Lower leg skin (tissue), 4 donors: ENCODE measurements around the gene UBE3D. TPM values are rescaled to one million over a fixed set of nuclear protein-coding genes. Genes with fewer than 3 reads are reported as not detected.
"Not testable (repeated sequence)": the region's sequence is repeated elsewhere in the genome, so short reads cannot be mapped to it uniquely, and the experiment has no call there.

ENCODE experiments used
- DNase-seq, 2 donors: peaks; one replicate each; pipeline ENCODE4 v3.0.0-alpha.2; 2019; ENCODE audit warnings: low spot score in 2 of 2
- H3K4me3 ChIP-seq: fragments of 200-600 bp; sonication (generic); 2 replicates; pipeline ENCODE4 v1.5.1; 2017; ENCODE audit warnings: mild to moderate bottlenecking, low read depth; ENCODE audit not compliant: poor library complexity, severe bottlenecking
- POLR2A ChIP-seq, 2 donors: fragments of 450-650 bp; IDR thresholded peaks; one replicate each; pipeline ENCODE4 v1.6.1; 2016 to 2017; ENCODE audit warnings: antibody characterized with exemption in 2 of 2, mild to moderate bottlenecking in 1 of 2, moderate library complexity in 1 of 2
- WGBS, 2 donors: methylation state at CpG; one replicate each; pipeline ENCODE4 v1.1.5; 2018; 5-methylcytosine and 5-hydroxymethylcytosine counted together
- intact Hi-C: fragments of 100-400 bp; cut with DNase I; formaldehyde crosslinking; loops from one replicate; pipeline ENCODE4 v1.15.0; 2023; ENCODE audit warnings: low total_unique reads
- total RNA-seq, 4 donors: library from RNA; depleted of rRNA; stranded (reverse); fragments of >200 nt; gene quantifications; one replicate each; pipeline ENCODE4 v1.1.0, GENCODE V29; 2016
- TF ChIP-seq, protein P1 (sequence below), 3 donors: fragments of 450-650 bp; IDR thresholded peaks; one replicate each; pipeline ENCODE4 v1.5.1; 2016; ENCODE audit warnings: antibody characterized with exemption in 3 of 3, mild to moderate bottlenecking in 3 of 3, moderate library complexity in 2 of 3

The UBE3D gene
- total RNA-seq, 4 donors from 2014 or later, result 5.1 to 5.8 (median 5.2) TPM

GRCh38 chr6:82953871-82954270 is 111.8 kb downstream of the UBE3D start:
- TF ChIP-seq, protein P1, sequence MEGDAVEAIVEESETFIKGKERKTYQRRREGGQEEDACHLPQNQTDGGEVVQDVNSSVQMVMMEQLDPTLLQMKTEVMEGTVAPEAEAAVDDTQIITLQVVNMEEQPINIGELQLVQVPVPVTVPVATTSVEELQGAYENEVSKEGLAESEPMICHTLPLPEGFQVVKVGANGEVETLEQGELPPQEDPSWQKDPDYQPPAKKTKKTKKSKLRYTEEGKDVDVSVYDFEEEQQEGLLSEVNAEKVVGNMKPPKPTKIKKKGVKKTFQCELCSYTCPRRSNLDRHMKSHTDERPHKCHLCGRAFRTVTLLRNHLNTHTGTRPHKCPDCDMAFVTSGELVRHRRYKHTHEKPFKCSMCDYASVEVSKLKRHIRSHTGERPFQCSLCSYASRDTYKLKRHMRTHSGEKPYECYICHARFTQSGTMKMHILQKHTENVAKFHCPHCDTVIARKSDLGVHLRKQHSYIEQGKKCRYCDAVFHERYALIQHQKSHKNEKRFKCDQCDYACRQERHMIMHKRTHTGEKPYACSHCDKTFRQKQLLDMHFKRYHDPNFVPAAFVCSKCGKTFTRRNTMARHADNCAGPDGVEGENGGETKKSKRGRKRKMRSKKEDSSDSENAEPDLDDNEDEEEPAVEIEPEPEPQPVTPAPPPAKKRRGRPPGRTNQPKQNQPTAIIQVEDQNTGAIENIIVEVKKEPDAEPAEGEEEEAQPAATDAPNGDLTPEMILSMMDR (IDR thresholded peaks at IDR 0.05), result no peak
- no peak for TF ChIP-seq POLR2A (IDR thresholded peaks at IDR 0.05)
- no peak overlapping the region for H3K4me3 ChIP-seq
- 42 to 46% methylated on average over 4 of the region's 4 CpGs for WGBS, 2 donors
- intact Hi-C loops, result no loop called here
- no peak for DNase-seq

DNA sequence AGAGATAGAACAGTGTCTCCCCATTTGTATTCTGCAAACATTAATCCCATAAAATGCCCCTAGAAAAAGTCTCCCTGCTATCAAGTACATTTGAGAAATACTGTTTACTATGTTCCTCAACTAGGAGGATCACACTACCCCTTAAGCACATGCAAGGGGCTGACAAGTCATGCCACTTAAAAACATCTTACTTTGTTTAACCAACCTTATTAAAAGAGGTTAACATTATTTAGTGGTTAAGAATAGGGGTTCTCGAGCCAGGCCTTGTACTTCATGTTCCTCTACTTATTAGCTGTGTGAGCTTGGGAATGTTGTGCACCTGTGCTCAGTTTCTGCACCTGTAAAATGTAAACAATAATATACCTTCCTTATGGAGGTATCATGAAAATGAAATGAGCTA is 113.7 kb downstream of the UBE3D start:
- TF ChIP-seq, protein P1 (IDR thresholded peaks at IDR 0.05), result no peak
- no peak for TF ChIP-seq POLR2A (IDR thresholded peaks at IDR 0.05)
- no peak overlapping the region for H3K4me3 ChIP-seq
- intact Hi-C loops, result no loop called here
- WGBS, 2 donors, result 86 to 94% methylated on average over 1 of the region's 1 CpG
- no peak for DNase-seq

- no peak overlapping the region for H3K4me3 ChIP-seq
- WGBS, 2 donors, result 35 to 50% methylated on average over 1 of the region's 1 CpG
- no peak for DNase-seq
- TF ChIP-seq POLR2A (IDR thresholded peaks at IDR 0.05), result no peak
- TF ChIP-seq, protein P1 (IDR thresholded peaks at IDR 0.05), result no peak
- intact Hi-C loops, result no loop called here
Measured at GRCh38 chr6:82951389-82951788, 114.3 kb downstream of the UBE3D start.

GRCh38 chr6:82930915-82931314 is 134.7 kb downstream of the UBE3D start:
- DNase-seq, intact Hi-C loops, H3K4me3 ChIP-seq: not testable (repeated sequence)
- 87 to 97% methylated on average over 3 of the region's 3 CpGs for WGBS, 2 donors

DNA sequence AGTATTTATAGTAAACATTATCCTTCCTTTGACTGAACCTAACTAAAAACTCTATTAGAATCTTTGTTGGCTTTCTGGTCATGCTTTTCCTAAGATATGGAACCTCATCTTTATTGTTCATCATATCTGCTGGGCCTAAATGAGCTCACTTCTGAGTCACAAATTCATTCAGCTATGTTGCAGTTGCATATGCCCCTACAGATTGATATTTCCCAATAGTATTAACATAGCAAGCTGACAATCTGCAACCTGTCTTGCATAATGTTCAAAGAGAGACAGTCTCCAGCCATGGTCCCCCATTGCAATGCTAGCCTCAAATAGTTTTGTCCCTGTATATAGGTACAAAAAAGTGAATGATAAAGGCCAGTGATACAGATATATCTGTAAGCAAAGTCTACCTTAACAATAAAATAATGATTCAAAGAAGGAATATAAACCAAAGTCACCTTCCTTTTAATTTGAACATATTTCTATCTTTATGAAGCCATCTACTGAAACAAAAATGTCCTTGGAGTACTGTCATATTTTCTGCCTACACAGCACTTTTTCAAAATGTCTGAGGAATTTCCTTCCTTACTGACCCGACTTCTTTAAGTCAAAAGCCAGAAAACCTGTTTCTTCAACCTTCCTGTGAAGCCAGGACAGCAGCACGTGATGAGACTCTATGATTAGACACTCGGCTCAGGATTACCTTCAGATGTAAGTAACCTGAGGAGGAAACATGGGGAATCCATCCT is 140.7 kb downstream of the UBE3D start:
- no peak for TF ChIP-seq POLR2A (IDR thresholded peaks at IDR 0.05)
- TF ChIP-seq, protein P1 (IDR thresholded peaks at IDR 0.05), result no peak
- DNase-seq, result no peak
- intact Hi-C loops, result no loop called here
- 63% methylated on average over 3 of the region's 3 CpGs for WGBS, 2 donors
- H3K4me3 ChIP-seq, result no peak overlapping the region

GRCh38 chr6:82921258-82921657 is 144.4 kb downstream of the UBE3D start:
- DNase-seq, result no peak
- 76 to 90% methylated on average over 1 of the region's 1 CpG for WGBS, 2 donors
- H3K4me3 ChIP-seq, result no peak overlapping the region
- TF ChIP-seq POLR2A (IDR thresholded peaks at IDR 0.05), result no peak
- intact Hi-C loops, result no loop called here
